Ectodermal cell (in vitro differentiated cells): Measurements from ENCODE around the gene MLLT3.

ENCODE experiments used
- H3K27ac ChIP-seq: 2 replicates; pipeline ENCODE4 v1.7.0; 2013; ENCODE audit warnings: mild to moderate bottlenecking, low read depth, low read length; ENCODE audit not compliant: insufficient read depth, poor library complexity, severe bottlenecking
- H3K27me3 ChIP-seq: 2 replicates; pipeline ENCODE4 v1.7.0; 2013; ENCODE audit warnings: mild to moderate bottlenecking, low read length; ENCODE audit not compliant: insufficient read depth, control insufficient read depth, poor library complexity, severe bottlenecking
- H3K36me3 ChIP-seq: one replicate; pipeline ENCODE4 v1.7.0; 2013; ENCODE audit warnings: low read length; ENCODE audit not compliant: control insufficient read depth, insufficient read depth
- H3K4me1 ChIP-seq: one replicate; pipeline ENCODE4 v1.7.0; 2013; ENCODE audit warnings: low read length; ENCODE audit not compliant: control insufficient read depth, insufficient read depth
- H3K4me3 ChIP-seq: 2 replicates; pipeline ENCODE4 v1.7.0; 2013; ENCODE audit warnings: low read depth, low read length, control low read depth; ENCODE audit not compliant: insufficient read depth
- H3K9me3 ChIP-seq: 2 replicates; pipeline ENCODE4 v1.7.0; 2013; ENCODE audit warnings: mild to moderate bottlenecking, low read length, moderate library complexity; ENCODE audit not compliant: control insufficient read depth
- WGBS, 2 experiments: methylation state at CpG; one replicate each; pipeline ENCODE4 v1.1.7; 2013; ENCODE audit warnings: missing lambda C conversion rate in 2 of 2; 5-methylcytosine and 5-hydroxymethylcytosine counted together

Gene MLLT3

DNA sequence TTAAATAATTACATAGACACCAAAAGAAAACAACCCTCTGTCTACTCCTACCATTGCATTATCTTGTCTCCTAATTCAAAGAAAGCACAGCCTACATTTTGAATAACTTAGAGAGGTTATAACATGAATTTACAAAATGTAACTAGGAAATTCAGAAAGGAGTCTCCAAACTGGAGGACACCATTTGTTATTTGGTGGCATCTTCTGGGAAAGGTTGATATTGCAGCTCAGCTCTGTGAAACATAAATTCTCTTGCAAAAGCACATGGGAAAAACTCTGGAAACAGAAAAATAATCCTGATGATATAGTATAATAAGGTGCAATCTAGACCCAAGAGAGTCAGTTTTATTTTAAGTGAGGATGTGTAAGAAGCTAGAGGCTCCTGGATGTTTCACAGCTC, 215.3 kb downstream of the MLLT3 start:
- Histone ChIP-seq H3K36me3 (no peaks in the 10 kb centered on the region), H3K27ac (no peak overlapping the region), H3K27me3 (no peaks in the 10 kb centered on the region), H3K4me1 (peaks cover 14% of the 10 kb centered on the region), H3K4me3 (no peak overlapping the region), H3K9me3 (no peaks in the 10 kb centered on the region)

DNA sequence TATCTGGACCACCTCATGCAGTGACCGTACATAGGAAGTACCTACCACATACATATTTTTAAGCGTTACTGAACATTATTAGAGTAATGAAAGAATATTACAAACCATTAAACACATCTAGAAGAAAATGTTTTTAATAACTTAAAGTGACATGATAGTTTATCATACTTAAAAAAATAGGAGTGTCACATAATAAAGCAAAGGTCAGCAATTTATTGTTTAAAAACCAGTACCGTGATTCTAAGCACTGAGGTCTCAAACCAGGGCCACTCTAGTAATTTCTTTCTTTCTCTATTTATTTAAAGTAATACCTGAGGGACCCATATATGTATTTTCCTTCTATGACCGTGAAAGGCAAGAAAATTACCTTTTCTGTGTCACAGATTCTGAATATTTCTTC, 216.0 kb downstream of the MLLT3 start:
- no peaks in the 10 kb centered on the region for H3K27me3 ChIP-seq
- H3K36me3 ChIP-seq: no peaks in the 10 kb centered on the region
- no peak overlapping the region for H3K4me3 ChIP-seq
- 93% methylated on average over 2 to 4 of the region's 4 CpGs for WGBS, 2 experiments
- H3K9me3 ChIP-seq: no peaks in the 10 kb centered on the region
- no peak overlapping the region for H3K27ac ChIP-seq
- peaks cover 14% of the 10 kb centered on the region for H3K4me1 ChIP-seq

DNA sequence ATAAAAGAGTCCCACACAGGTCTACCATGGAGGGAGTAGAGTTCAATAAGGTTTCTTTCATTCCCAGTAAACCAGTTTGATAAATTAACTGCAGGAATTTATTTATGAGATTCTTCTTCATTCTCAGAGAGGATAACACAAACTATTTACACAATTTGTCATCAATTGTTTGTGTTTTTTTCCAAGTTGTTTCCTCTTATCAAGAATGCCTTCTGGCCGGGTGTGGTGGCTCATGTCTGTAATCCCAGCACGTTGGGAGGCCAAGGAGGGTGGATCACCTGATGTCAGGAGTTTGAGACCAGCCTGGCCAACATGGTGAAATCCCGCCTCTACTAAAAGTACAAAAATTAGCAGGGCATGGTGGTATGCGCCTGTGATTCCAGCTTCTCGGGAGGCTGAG, 216.7 kb downstream of the MLLT3 start:
- WGBS, 2 experiments: 87 to 95% methylated on average over 5 of the region's 5 CpGs
- Histone ChIP-seq H3K9me3 (no peaks in the 10 kb centered on the region), H3K27ac (no peak overlapping the region), H3K4me1 (peaks cover 14% of the 10 kb centered on the region), H3K36me3 (no peaks in the 10 kb centered on the region), H3K27me3 (no peaks in the 10 kb centered on the region), H3K4me3 (no peak overlapping the region)

DNA sequence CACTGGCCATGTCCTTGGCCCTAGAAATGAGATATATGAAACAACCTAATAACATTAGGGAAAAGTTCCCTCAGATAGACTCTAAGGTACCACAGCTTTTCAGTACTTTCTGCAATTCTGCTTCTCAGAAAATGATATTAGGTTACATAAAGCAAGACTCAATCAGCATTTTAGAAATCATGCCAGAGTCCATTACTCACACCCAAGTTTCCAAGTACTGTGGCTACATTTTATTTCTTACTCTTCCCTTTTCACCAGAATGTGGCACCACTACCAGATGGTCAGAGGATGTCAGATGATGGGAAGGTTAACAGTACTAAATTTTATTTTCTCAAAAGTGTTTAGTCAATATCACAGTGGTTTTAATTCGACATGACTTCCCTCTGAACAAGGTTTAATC, 217.2 kb downstream of the MLLT3 start:
- WGBS, 2 experiments: 92 to 96% methylated on average over 1 of the region's 1 CpG
- no peaks in the 10 kb centered on the region for H3K9me3 ChIP-seq
- H3K4me3 ChIP-seq: no peak overlapping the region
- H3K4me1 ChIP-seq: peaks cover 14% of the 10 kb centered on the region
- no peak overlapping the region for H3K27ac ChIP-seq
- H3K36me3 ChIP-seq: no peaks in the 10 kb centered on the region
- no peaks in the 10 kb centered on the region for H3K27me3 ChIP-seq

GRCh38 chr9:20404192-20404813, 218.0 kb downstream of the MLLT3 start:
- Histone ChIP-seq H3K27ac (no peak overlapping the region), H3K4me3 (no peak overlapping the region), H3K27me3 (no peaks in the 10 kb centered on the region), H3K4me1 (peaks cover 14% of the 10 kb centered on the region), H3K36me3 (no peaks in the 10 kb centered on the region), H3K9me3 (no peaks in the 10 kb centered on the region)
- WGBS, 2 experiments: 91 to 94% methylated on average over 6 to 7 of the region's 7 CpGs

GRCh38 chr9:20403346-20403745, 219.0 kb downstream of the MLLT3 start:
- H3K27ac ChIP-seq: no peak overlapping the region
- no peak overlapping the region for H3K4me3 ChIP-seq
- 95% methylated on average over 2 of the region's 2 CpGs; no CpG with 5 or more reads in 1 of the 2 experiments for WGBS, 2 experiments
- no peaks in the 10 kb centered on the region for H3K27me3 ChIP-seq
- H3K9me3 ChIP-seq: no peaks in the 10 kb centered on the region
- H3K36me3 ChIP-seq: no peaks in the 10 kb centered on the region
- peaks cover 5% of the 10 kb centered on the region for H3K4me1 ChIP-seq

DNA sequence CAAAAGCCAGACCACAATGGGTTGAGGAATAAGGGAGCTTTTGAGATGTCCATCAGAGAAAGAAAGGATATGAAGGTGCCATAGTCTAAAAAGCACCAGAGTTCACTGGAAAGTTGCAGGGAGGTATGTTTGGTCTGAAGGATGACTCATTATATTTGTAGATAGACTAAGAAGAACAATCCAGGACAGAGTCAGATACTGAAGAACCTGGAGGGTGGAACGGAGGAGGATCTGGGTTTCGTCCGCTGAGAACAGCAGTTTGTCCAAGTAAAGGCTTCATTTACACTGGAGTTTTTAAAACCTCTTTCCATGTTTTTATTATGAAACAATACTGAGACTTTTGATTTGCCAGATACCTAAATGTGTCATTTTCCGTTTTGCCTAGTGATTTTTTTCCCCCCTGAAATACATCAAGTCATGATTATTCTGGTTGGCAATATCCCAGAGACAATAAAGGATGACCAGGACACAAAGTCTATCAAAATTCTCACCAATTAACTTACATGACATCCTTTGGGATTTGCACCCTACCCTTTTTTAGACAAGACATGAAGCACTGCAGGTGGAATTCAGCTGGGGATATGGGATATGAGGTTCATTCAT, 219.9 kb downstream of the MLLT3 start:
- Histone ChIP-seq H3K4me1 (no peaks in the 10 kb centered on the region), H3K36me3 (no peaks in the 10 kb centered on the region), H3K9me3 (no peaks in the 10 kb centered on the region), H3K27ac (no peak overlapping the region), H3K4me3 (no peak overlapping the region), H3K27me3 (no peaks in the 10 kb centered on the region)
- 95% methylated on average over 4 of the region's 4 CpGs for WGBS, 2 experiments

DNA sequence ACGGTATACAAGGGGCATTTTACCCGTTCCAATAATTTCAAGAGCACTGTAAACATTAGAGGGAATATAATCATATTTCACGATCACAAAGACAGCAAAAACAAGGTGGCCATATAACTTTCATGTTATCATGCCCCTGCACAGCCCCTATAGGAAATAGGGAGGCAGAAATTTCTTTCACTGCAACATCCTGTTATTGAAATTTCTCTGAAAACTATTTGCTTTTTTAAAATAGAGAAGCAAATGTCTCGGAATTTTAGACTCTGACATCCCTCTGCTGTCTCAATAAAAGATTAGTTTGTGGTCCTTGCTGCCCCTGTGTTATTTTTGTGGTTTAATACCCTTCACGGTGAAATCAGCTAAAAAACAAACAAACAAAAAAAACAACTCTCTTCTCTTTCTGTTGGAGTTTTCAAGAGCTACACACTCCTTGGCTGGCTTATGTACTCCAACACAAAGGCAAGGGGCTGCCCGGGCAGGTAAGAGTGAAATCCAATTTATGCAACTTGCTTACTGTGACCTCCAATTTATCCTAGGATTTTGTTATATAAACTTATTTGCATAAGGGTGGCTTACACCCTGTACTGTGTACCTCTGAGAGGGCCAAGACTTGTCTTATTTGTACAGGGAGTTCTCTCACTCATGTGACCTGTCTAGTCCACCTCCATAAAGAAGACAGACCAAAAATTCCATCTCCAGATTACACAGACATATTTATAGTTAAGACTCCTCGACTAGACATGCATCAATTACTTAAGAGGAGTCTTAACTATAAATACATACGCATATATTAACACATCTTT, 223.6 kb downstream of the MLLT3 start:
- no peaks in the 10 kb centered on the region for H3K9me3 ChIP-seq
- no peak overlapping the region for H3K27ac ChIP-seq
- WGBS, 2 experiments: 89 to 95% methylated on average over 8 of the region's 8 CpGs
- no peaks in the 10 kb centered on the region for H3K4me1 ChIP-seq
- H3K4me3 ChIP-seq: no peak overlapping the region
- no peaks in the 10 kb centered on the region for H3K36me3 ChIP-seq
- no peaks in the 10 kb centered on the region for H3K27me3 ChIP-seq

- no peaks in the 10 kb centered on the region for H3K4me1 ChIP-seq
- no peaks in the 10 kb centered on the region for H3K27me3 ChIP-seq
- 23 to 26% methylated on average over 4 of the region's 4 CpGs for WGBS, 2 experiments
- no peaks in the 10 kb centered on the region for H3K36me3 ChIP-seq
- no peaks in the 10 kb centered on the region for H3K9me3 ChIP-seq
- H3K27ac ChIP-seq: no peak overlapping the region
- H3K4me3 ChIP-seq: no peak overlapping the region
Observed at GRCh38 chr9:20397348-20397747, 225.0 kb downstream of the MLLT3 start.

DNA sequence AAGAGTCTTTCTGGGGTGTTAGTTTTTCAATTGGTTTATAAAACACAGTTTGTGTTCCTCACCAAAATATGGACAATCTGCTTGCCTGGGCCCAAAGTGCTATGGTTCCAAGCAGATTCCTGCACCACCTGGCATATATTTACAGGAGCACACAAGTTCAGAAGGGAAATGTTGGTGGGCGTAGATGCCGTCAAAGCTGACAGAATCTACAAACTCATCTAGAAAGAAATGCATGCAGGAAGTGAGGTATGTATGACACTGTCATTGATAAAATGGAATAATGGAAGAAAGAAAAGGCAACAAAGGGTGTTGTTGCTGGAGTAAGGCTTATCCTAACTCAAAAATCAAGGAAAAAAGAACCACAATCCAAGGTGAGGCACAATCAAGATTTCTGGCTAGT, 225.8 kb downstream of the MLLT3 start:
- Histone ChIP-seq H3K4me1 (no peaks in the 10 kb centered on the region), H3K27me3 (no peaks in the 10 kb centered on the region), H3K4me3 (no peak overlapping the region), H3K27ac (no peak overlapping the region), H3K9me3 (no peaks in the 10 kb centered on the region), H3K36me3 (no peaks in the 10 kb centered on the region)
- WGBS, 2 experiments: 94 to 100% methylated on average over 2 of the region's 2 CpGs
